ENCODE results near the gene CYB5D1.

CYB5D1 gene

GRCh38 chr17:7883781-7884386 lies 26.1 kb downstream of the CYB5D1 start:
- peaks cover 7% of the 10 kb centered on the region for H3K36me3 ChIP-seq (ENCODE audit: control insufficient read depth, insufficient read depth, low read length)
- H3K4me3 ChIP-seq (replicated peaks; ENCODE audit: low read depth, low read length), result peak overlapping the region; percentile 95
- TF ChIP-seq CTCF (IDR thresholded peaks at IDR 0.05; ENCODE audit: insufficient read depth, low read length, poor library complexity, severe bottlenecking), result no peak
- H3K27me3 ChIP-seq (replicated peaks; ENCODE audit: control insufficient read depth, insufficient read depth, low read length), result no peaks in the 10 kb centered on the region
- no peak for DNase-seq (ENCODE audit: extremely low read depth, insufficient read length)

- H3K4me3 ChIP-seq (replicated peaks; ENCODE audit: low read depth, low read length), result peak overlapping the region; percentile 95
- no peaks in the 10 kb centered on the region for H3K27me3 ChIP-seq (replicated peaks; ENCODE audit: control insufficient read depth, insufficient read depth, low read length)
- peak; percentile 22 for DNase-seq (ENCODE audit: extremely low read depth, insufficient read length)
- H3K36me3 ChIP-seq (ENCODE audit: control insufficient read depth, insufficient read depth, low read length), result peaks cover 4% of the 10 kb centered on the region
- no peak for TF ChIP-seq CTCF (IDR thresholded peaks at IDR 0.05; ENCODE audit: insufficient read depth, low read length, poor library complexity, severe bottlenecking)
Observed at GRCh38 chr17:7884581-7885366, 27.0 kb downstream of the CYB5D1 start.

GRCh38 chr17:7885367-7886226 lies 27.8 kb downstream of the CYB5D1 start:
- peak; percentile 66 for DNase-seq (ENCODE audit: extremely low read depth, insufficient read length)
- Histone ChIP-seq H3K4me3 (replicated peaks; ENCODE audit: low read depth, low read length) (peak overlapping the region; percentile 95), H3K27me3 (replicated peaks; ENCODE audit: control insufficient read depth, insufficient read depth, low read length) (no peaks in the 10 kb centered on the region), H3K36me3 (ENCODE audit: control insufficient read depth, insufficient read depth, low read length) (peaks cover 6% of the 10 kb centered on the region)
- no peak for TF ChIP-seq CTCF (IDR thresholded peaks at IDR 0.05; ENCODE audit: insufficient read depth, low read length, poor library complexity, severe bottlenecking)

GRCh38 chr17:7886227-7887037 lies 28.6 kb downstream of the CYB5D1 start:
- H3K27me3 ChIP-seq (replicated peaks; ENCODE audit: control insufficient read depth, insufficient read depth, low read length), result no peaks in the 10 kb centered on the region
- TF ChIP-seq CTCF (IDR thresholded peaks at IDR 0.05; ENCODE audit: insufficient read depth, low read length, poor library complexity, severe bottlenecking), result peak; percentile 28
- peak overlapping the region; percentile 95 for H3K4me3 ChIP-seq (replicated peaks; ENCODE audit: low read depth, low read length)
- peak; percentile 70 for DNase-seq (ENCODE audit: extremely low read depth, insufficient read length)
- peaks cover 9% of the 10 kb centered on the region for H3K36me3 ChIP-seq (ENCODE audit: control insufficient read depth, insufficient read depth, low read length)

- no peak for DNase-seq (ENCODE audit: extremely low read depth, insufficient read length)
- H3K27me3 ChIP-seq (replicated peaks; ENCODE audit: control insufficient read depth, insufficient read depth, low read length), result no peaks in the 10 kb centered on the region
- H3K4me3 ChIP-seq (replicated peaks; ENCODE audit: low read depth, low read length), result peak overlapping the region; percentile 95
- no peak for TF ChIP-seq CTCF (IDR thresholded peaks at IDR 0.05; ENCODE audit: insufficient read depth, low read length, poor library complexity, severe bottlenecking)
- peaks cover 6% of the 10 kb centered on the region for H3K36me3 ChIP-seq (ENCODE audit: control insufficient read depth, insufficient read depth, low read length)
Observed at GRCh38 chr17:7887038-7887481, 29.3 kb downstream of the CYB5D1 start.

Data from GM06990 (cell line).